COLO668 (cell line): ENCODE results near the gene AGMO.
A peak's percentile ranks its signal among the peaks of the same experiment; 100 is the strongest.
"Not testable (repeated sequence)": the region's sequence is repeated elsewhere in the genome, so short reads cannot be mapped to it uniquely, and the experiment has no call there.

Experiments
- DNase-seq: peaks from one replicate; lab custom pipeline; 2025; ENCODE audit not compliant: unreplicated experiment; lab: John Stamatoyannopoulos, UW

Gene AGMO

DNA sequence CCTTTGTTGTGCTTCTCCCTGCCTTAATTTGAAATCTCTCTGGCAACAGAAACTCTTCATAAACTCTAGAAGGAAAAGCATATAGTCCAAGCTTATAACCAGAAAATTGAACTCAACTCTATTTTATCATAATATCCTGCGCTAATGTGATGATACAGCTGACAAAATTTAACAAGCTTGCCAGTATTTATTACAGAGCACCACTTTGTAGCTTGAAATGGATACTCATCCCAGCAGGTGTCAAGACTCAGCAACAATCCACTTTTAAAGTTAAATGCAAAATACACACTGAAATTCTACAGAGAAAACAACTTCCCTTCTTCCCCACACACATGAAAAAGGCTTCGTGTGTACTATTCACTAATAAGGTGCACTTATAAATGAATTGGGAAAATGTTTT, 228.9 kb downstream of the AGMO start:
- DNase-seq: no peak

DNA sequence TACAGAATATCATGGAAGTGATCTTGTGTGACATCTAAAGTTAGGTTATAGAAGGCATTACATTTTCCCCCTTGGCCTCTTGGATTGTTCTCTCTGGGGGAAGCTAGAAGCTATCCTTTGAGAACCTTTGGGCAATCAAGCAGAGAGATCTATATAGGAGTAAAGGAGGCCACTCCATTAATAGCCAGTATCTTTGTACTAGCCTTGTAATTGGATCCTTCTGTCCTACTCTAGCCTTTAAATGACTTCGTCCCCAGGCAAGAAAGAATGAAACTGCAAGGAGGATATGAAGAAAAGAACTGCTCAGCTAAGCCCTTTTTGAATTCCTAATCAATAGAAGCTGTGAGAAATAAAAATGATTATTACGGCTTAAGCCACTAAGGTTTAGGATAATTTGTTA, 230.9 kb downstream of the AGMO start:
- no peak for DNase-seq

DNA sequence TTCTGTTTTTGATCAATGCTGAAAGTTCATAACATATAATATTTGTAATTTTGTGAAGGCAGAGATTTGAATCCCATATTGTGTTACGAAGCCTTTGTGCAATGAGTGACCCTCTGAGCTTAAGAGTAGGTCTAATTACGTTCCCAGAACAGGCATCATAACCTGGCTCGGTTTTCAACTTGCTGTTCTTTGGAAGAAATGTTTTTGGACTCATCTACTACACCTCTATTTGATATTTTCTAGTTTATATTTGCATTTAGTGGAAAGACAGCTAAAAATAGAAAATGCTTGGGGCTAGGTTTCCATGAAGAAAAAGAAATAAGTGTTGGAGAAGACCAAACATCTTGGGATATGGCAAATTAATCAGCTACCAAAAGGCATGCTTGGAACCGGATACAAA, 234.8 kb downstream of the AGMO start:
- DNase-seq: no peak

DNA sequence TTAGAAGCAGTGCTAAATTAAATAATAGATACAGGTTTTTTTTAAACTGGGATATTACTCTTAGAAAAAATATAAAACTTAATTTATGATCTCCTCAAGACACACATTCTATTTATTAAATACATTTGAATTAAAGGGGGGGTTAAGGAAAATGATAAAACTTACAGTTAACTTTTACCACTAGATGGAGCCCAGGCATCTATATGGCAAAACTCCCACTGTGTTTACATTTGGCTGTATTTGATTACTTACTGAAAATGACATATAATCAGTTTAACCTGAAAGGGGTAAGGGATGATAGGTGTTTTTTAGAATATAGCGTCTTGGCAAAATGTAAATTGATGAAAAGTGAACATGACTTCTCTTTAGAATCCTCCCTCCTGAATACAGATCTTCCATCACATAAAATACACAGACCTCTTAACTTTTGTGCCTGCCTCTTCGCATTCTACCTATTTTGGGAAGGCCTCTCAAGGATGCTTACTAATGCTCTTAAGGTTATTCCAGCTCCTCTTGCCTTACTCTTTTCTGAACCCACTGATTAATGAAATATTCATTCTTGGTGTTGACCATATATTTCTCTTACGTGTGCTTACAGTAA, 235.7 kb downstream of the AGMO start:
- no peak for DNase-seq

DNA sequence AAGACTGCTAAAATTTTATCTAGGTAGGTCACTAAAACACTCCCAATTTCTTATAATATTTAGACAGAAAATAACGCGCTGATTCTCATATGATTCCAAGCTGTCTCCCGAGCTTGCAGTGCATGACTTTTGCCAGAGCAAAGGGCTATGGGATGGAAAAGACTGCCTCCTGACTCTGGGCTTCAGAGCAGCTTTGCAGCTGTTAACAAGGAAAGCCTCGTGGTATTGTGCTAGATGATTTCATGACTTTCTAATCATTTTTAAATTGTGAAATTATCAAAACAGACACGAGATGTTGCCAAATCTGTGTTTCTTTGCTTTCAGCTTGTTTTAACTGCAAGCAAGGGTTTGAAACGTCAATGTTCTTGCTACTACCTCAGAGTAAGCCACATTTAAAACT, 238.3 kb downstream of the AGMO start:
- no peak for DNase-seq

DNA sequence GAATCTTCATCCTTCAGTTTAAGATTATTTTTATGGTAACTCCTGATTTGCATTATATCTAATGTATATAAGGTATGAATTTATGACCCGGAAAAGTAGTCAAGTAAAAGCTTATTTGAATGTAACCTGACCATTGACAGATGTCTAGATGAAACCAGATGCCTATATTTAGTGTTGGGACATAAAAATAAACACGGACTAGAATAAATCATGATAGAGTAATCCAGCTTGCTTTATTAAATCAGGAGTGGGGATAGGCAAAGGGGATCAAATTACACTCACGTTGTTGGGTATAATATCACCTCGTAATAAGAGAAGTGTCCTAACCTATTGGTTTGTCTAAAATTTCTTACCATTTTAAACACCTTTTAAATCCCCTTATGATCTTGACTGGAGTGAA, 244.6 kb downstream of the AGMO start:
- no peak for DNase-seq

DNA sequence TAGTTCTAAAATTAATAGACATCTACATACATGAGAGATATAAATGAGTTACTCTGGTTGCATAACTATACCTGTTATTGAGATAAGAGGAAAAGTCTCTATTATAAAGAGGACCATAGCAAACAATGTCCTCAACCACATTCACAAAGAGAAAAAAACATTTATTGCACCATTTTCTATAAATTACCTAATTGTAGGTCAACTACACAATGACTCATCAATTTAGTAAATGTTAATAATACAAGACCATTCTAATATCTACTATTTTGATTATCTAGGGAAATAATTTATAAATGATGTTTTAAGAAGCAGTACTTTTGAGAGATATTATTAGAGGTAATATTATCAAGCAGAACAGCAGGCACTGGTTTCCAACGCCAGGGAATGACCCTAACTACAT, 246.1 kb downstream of the AGMO start:
- no peak for DNase-seq

DNA sequence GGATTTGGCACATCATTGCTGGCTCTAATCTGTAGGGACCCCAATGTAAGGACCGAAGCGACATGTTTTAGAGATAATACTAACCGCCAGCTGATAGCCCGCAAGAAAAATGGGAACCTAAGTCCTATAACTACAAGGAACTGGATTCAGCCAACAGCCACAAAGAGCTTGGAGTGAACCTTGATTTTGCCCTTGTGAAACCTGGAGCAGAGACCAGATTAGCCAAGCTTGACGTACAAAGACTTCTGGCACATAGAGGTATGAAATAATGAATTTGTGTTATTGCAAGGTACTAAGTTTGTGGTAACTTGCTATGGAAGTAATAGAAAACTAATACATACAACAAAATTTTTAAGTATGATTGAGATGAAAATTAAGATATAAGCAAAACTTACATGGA, 246.9 kb downstream of the AGMO start:
- no peak for DNase-seq

DNA sequence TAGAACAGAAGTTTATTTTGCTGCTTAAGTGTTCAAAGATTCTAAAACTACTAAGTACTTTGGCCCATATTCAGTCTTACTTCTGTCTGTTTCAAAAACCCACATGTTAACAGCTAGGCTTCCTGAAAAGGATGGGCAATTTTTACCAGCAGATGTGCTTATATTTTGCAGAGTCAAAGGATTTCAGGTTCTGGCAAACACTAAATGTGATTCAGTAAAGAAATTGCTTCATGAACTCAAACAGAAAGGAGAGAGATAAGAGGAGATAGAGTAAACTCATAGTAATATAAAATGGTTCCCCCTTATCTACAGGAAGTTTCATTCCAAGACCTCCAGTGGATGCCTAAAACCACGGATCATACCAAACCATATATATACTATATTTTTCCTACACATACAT, 248.5 kb downstream of the AGMO start:
- no peak for DNase-seq

DNA sequence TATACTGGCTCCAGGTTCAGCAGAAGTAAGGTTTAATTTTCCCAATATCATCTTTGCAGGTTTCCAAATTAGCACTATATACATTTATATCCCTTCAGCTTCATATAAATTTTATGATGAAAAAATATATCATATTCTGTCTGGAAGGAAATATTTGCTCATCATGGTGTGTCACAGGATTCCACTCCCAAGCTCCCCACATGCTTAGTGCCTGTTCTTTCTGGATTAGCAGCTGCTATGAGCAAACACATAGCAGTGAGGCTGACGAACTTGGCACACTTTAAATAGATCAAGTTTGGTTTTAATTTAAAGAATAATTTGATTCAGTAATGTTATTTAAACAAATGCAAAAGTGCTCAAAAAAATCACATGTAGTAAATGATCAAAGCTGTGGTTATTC, 251.9 kb downstream of the AGMO start:
- DNase-seq: peak; percentile 35

DNA sequence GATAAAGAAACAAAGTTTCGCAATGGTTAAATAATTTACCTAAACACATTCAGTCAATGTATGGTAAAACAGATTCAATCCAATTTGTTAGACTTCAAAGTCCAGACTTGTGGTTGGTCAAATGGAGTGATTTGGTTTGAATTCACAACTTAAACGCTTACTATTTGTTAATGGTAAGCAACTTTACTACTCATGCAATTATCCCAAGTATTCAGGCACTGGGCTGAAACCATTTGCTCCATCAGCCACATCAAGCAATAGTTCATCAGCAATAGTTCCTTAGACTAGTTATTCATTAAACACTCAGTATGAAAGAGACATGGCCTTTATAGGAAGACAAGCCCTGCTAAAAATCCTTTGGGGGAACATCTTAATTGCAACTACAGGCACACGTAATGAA, 253.0 kb downstream of the AGMO start:
- DNase-seq: no peak

DNA sequence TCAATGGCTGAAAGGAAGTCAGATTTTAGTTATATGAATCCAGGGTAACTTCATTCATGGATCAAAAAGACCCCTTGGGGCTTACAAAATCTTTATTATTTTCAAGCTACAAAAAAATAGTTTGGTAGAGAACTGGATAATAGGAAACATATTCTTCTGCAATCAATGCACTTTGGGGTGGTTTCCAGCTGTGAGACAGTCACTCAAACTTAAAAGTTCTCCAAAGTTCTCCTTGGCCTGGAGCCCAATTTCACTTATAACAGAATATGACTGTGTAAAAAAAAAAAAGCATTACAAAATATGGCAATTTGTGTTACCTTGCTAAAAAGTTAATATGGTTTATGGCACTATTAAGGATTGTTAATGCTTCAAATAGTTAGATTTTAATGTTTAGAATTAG, 255.5 kb downstream of the AGMO start:
- no peak for DNase-seq

DNA sequence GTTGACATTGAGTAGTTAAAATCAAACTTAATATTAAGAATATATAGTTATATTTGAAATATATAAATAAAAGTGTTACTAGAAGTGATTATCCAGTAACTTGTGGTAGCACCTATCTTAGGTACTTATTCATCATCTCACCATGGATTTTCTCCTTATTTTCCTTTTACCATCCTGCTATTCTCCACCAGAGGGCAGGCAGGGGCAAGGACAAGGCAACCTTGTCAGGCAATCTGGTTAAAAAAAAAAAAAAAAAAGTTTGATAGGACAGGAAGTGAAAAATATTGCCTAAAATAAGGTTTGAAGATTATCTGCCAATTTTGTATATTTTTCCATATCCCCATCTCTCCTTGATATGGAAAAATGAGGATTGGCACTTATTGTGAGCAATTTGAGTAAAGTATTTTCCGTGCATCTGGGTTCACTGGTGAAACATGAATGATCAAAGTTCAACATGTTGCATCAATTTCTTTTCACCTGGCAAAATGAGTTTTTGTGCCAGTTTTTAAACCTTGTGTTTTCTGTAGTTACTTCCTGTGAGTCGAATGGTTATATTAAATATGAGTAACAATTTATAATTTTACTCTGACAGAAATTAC, 256.7 kb downstream of the AGMO start:
- DNase-seq: peak; percentile 65

DNA sequence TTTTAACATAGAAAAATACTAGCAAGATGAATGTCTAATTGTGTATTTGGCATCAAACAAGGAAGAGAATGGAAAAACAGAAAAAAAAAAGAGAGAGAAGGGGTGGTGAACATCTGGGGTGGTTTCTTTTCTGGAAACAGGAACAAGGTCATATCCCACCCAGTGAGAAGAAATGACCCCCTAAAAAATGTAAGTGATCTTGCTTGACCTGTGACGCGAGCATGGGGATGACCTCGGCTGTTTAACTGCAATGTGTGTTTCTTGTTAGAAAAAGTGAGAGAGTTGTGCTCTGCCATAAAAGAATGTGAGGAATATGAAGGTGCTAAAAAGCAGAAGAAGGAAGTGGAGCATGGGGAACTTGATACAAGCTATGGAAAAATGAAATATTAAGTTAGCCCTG, 258.5 kb downstream of the AGMO start:
- no peak for DNase-seq

DNA sequence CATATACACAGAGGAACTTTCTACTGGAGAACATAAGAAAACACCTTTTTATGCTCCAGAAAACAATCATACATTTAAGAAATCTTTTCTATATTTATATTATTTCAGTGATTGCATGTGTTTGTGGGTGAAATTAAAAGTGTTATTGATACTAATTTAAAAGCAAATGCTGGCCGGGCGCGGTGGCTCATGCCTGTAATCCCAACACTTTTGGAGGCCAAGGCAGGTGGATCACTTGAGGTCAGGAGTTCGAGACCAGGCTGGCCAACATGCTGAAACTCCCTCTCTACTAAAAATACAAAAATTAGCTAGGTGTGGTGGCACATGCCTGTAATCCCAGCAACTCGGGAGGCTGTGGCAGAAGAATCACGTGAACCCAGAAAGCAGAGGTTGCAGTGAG, 260.8 kb downstream of the AGMO start:
- DNase-seq: not testable (repeated sequence)

DNA sequence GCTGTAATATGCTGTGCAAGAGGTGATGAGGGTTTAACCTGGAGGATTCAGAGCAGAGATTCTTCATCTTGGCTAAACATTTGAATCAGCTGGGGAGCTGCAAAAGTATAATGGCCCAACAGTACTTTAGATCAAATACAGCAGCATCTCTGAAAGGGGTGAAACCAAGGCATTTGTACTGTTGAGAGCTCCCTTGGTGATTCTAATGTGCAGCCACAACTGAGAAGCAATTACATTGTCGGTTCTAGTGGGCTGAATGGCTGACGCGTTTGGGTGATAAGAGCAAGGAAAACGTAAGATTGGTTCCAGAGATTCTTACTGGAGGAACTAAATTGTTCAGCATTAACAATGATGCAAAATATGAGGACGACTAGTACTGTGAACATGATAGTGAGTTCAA, 269.7 kb downstream of the AGMO start:
- DNase-seq: no peak

DNA sequence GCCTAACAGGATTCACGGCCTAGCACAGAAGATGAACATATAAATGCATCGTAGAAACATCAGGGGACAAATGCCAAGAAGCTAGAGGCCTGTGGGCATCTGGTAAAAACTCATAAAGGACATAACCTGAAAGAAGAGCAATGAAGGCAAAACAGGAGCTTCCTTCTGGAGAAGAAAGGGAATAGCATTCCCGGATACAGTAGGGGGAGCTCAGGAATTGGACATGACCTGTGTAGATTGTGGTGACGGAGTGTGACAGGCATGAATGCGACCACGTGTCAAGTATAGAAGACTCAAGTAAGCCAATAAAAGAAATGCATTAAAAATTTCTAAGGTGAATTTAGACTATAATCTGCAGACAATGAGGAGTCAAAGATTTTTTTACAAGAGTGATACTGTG, 270.1 kb downstream of the AGMO start:
- no peak for DNase-seq

DNA sequence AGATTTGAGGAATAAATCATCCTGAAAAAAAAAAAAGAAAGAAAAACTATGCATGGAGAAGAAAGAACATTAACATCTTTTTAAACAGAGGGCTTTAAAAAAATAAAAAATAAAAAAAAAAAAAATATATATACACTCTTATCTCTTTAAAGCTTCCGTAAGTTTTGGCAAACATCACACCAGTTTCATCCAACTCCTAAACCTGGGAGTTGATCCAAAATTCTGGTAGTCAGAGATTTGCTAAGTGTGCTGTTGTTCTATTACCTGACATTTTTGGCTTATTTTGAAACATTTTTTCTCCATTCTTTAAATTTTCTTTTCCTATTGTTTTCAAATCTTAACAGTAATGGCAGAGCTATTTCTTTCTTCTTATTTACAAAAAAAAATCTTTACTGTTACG, 273.1 kb downstream of the AGMO start:
- DNase-seq: no peak

DNA sequence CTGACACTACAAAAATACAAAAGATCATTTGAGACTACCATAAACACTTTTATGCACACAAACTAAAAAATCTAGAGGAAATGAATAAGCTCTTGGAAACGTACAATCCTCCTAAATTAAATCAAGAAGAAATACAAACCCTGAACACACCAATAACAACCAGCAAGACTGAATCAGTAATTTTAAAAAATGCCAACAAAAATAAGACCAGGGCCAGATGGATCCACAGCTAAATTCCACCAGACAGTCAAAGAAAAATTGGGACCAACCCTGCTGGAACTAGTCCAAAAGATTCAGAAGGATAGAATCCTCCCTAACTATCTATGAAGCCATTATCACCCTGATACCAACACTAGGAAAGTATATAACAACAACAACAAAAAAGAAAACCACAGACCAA, 277.4 kb downstream of the AGMO start:
- DNase-seq: no peak

DNA sequence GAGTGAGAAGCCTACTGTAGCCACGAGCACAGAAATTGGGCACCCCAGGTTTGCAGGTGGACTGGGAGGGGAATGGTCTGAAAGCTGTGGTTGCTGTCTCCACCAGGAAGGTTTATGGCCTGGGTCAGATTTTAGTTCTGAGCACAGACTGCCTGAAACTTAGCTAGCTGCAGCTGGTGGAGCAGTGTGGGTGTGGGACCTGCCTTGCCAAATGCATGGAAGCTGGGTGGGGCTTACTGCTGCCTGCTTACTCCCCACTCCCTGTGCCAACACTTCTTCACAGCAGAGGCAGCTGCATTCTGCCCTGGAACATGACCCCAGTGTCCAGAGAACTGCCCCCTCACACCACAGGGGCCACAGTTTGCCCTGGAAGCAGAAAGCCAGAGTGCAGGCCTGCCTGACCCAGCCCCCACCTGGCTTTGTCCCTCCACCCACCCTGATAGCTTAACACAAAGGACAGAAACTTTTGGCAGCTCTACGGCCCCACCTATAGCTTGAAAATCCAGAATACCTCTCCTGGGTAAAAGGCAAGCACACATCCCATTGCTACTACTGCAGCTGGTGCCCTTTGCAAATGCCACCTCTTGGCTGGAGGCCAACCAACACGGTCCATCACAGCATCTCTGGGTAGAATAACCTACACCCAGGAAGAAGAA, 281.6 kb downstream of the AGMO start:
- peak; percentile 28 for DNase-seq

DNA sequence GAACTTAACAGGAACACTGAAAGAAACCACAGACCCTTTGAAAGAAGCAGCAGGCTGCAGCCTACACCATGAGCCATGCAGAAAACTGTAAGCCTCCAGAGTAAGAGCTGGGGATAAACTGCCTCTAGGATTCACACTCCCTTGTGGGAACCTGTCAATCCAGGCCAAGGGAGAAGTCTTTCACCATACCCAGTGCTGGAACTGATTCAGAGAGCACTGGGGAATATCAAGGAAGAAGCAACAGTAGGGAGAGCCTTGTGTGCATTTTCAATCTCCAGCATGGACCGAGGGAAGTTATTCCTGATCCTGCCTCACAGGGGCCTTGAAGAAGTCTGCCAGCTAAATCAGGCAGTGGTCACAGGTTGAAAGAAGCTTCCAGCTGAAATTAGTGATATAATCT, 282.2 kb downstream of the AGMO start:
- DNase-seq: no peak

DNA sequence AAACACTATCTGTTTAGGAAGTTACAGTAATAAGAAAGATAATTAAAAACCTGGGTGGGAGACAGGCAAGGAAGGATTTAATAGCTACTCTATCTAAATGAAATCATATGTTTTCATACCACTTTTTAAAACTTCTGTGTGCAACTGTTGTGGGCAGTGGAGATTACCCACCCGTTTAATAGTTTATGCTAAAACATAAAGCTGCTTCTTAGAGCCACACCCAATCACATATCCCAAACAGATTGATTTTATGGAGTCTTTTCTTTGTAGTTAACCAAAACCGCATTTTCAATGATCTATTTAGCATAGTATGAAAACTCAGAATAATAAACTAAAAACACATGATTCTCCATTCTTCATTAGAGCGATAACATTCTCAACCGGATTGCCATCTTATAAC, 304.1 kb downstream of the AGMO start:
- DNase-seq: no peak

DNA sequence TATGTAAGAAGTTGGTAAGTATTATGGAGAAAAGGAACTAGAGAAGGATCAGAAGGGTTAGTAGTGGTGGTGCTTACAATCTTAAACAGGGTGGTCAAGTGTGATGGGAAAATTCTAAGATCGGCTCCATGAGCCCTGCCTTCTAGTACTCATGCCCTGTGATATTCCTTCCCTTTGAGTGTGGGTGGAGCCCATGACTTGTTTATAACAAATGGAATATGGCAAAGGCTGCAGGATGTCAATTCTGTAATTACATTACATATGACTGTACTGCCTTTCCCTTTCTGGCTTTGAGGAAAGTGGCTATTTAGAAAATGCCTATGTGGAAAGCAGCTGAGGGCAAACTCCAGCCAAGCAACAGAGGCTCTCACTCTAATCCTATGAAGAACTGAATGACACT, 309.6 kb downstream of the AGMO start:
- no peak for DNase-seq
